Measurements from ENCODE around the gene HSP90AA1.
"Not testable (repeated sequence)": the region's sequence is repeated elsewhere in the genome, so short reads cannot be mapped to it uniquely, and the experiment has no call there.

Gene HSP90AA1

GRCh38 chr14:102116361-102117180, 29.7 kb upstream of the HSP90AA1 start:
- H3K4me3 ChIP-seq (ENCODE audit: low read depth, low read length) = no peak overlapping the region
- H3K9ac ChIP-seq (ENCODE audit: low read depth, low read length) = no peak overlapping the region

GRCh38 chr14:102111101-102111500, 24.3 kb upstream of the HSP90AA1 start:
- H3K36me3 ChIP-seq (ENCODE audit: control insufficient read depth, insufficient read depth, low read length) = no peaks in the 10 kb centered on the region
- H3K9me3 ChIP-seq (ENCODE audit: control insufficient read depth, insufficient read depth, low read length) = no peaks in the 10 kb centered on the region
- no peak overlapping the region for H3K9ac ChIP-seq (ENCODE audit: low read depth, low read length)
- H3K27me3 ChIP-seq (ENCODE audit: control insufficient read depth, insufficient read depth, low read length) = no peaks in the 10 kb centered on the region
- H3K4me3 ChIP-seq (ENCODE audit: low read depth, low read length) = no peak overlapping the region
- no peaks in the 10 kb centered on the region for H3K4me1 ChIP-seq (ENCODE audit: control insufficient read depth, insufficient read depth, low read length)

More at GRCh38 chr14:102116361-102117180, 29.7 kb upstream of the HSP90AA1 start:
- no peaks in the 10 kb centered on the region for H3K4me1 ChIP-seq (ENCODE audit: control insufficient read depth, insufficient read depth, low read length)
- H3K36me3 ChIP-seq (ENCODE audit: control insufficient read depth, insufficient read depth, low read length) = no peaks in the 10 kb centered on the region
- H3K9me3 ChIP-seq (ENCODE audit: control insufficient read depth, insufficient read depth, low read length) = no peaks in the 10 kb centered on the region
- H3K27me3 ChIP-seq (ENCODE audit: control insufficient read depth, insufficient read depth, low read length) = no peaks in the 10 kb centered on the region

- not testable (repeated sequence) for H3K27me3 ChIP-seq (ENCODE audit: control insufficient read depth, insufficient read depth, low read length)
Measured at GRCh38 chr14:102109332-102109731, 22.5 kb upstream of the HSP90AA1 start.

GRCh38 chr14:102105369-102105768, 18.5 kb upstream of the HSP90AA1 start:
- no peak overlapping the region for H3K4me3 ChIP-seq (ENCODE audit: low read depth, low read length)
- no peaks in the 10 kb centered on the region for H3K36me3 ChIP-seq (ENCODE audit: control insufficient read depth, insufficient read depth, low read length)
- H3K9ac ChIP-seq (ENCODE audit: low read depth, low read length) = no peak overlapping the region
- H3K27me3 ChIP-seq (ENCODE audit: control insufficient read depth, insufficient read depth, low read length) = no peaks in the 10 kb centered on the region
- H3K9me3 ChIP-seq (ENCODE audit: control insufficient read depth, insufficient read depth, low read length) = no peaks in the 10 kb centered on the region
- H3K4me1 ChIP-seq (ENCODE audit: control insufficient read depth, insufficient read depth, low read length) = no peaks in the 10 kb centered on the region

More at GRCh38 chr14:102109332-102109731, 22.5 kb upstream of the HSP90AA1 start:
- not testable (repeated sequence) for H3K9ac ChIP-seq (ENCODE audit: low read depth, low read length); H3K4me1 ChIP-seq (ENCODE audit: control insufficient read depth, insufficient read depth, low read length); H3K9me3 ChIP-seq (ENCODE audit: control insufficient read depth, insufficient read depth, low read length); H3K36me3 ChIP-seq (ENCODE audit: control insufficient read depth, insufficient read depth, low read length); H3K4me3 ChIP-seq (ENCODE audit: low read depth, low read length)

GRCh38 chr14:102103062-102103695, 16.3 kb upstream of the HSP90AA1 start:
- Histone ChIP-seq H3K4me1 (ENCODE audit: control insufficient read depth, insufficient read depth, low read length) (no peaks in the 10 kb centered on the region), H3K9me3 (ENCODE audit: control insufficient read depth, insufficient read depth, low read length) (no peaks in the 10 kb centered on the region), H3K4me3 (ENCODE audit: low read depth, low read length) (no peak overlapping the region), H3K27me3 (ENCODE audit: control insufficient read depth, insufficient read depth, low read length) (no peaks in the 10 kb centered on the region), H3K9ac (ENCODE audit: low read depth, low read length) (no peak overlapping the region), H3K36me3 (ENCODE audit: control insufficient read depth, insufficient read depth, low read length) (no peaks in the 10 kb centered on the region)

- Histone ChIP-seq H3K36me3 (ENCODE audit: control insufficient read depth, insufficient read depth, low read length) (no peaks in the 10 kb centered on the region), H3K27me3 (ENCODE audit: control insufficient read depth, insufficient read depth, low read length) (no peaks in the 10 kb centered on the region), H3K9me3 (ENCODE audit: control insufficient read depth, insufficient read depth, low read length) (no peaks in the 10 kb centered on the region), H3K9ac (ENCODE audit: low read depth, low read length) (no peak overlapping the region), H3K4me1 (ENCODE audit: control insufficient read depth, insufficient read depth, low read length) (peaks cover 10% of the 10 kb centered on the region), H3K4me3 (ENCODE audit: low read depth, low read length) (no peak overlapping the region)
Measured at GRCh38 chr14:102097441-102098135, 10.7 kb upstream of the HSP90AA1 start.

GRCh38 chr14:102096569-102097188, 9.8 kb upstream of the HSP90AA1 start:
- Histone ChIP-seq H3K9me3 (ENCODE audit: control insufficient read depth, insufficient read depth, low read length) (no peaks in the 10 kb centered on the region), H3K9ac (ENCODE audit: low read depth, low read length) (no peak overlapping the region), H3K4me1 (ENCODE audit: control insufficient read depth, insufficient read depth, low read length) (peaks cover 10% of the 10 kb centered on the region), H3K27me3 (ENCODE audit: control insufficient read depth, insufficient read depth, low read length) (no peaks in the 10 kb centered on the region), H3K4me3 (ENCODE audit: low read depth, low read length) (peak overlapping the region; percentile 9), H3K36me3 (ENCODE audit: control insufficient read depth, insufficient read depth, low read length) (no peaks in the 10 kb centered on the region)

- peaks cover 10% of the 10 kb centered on the region for H3K4me1 ChIP-seq (ENCODE audit: control insufficient read depth, insufficient read depth, low read length)
- peak overlapping the region; percentile 9 for H3K4me3 ChIP-seq (ENCODE audit: low read depth, low read length)
Measured at GRCh38 chr14:102095871-102096568, 9.2 kb upstream of the HSP90AA1 start.

GRCh38 chr14:102095231-102095870, 8.5 kb upstream of the HSP90AA1 start:
- no peak overlapping the region for H3K9ac ChIP-seq (ENCODE audit: low read depth, low read length)
- H3K4me3 ChIP-seq (ENCODE audit: low read depth, low read length) = no peak overlapping the region
- no peaks in the 10 kb centered on the region for H3K36me3 ChIP-seq (ENCODE audit: control insufficient read depth, insufficient read depth, low read length)
- no peaks in the 10 kb centered on the region for H3K9me3 ChIP-seq (ENCODE audit: control insufficient read depth, insufficient read depth, low read length)
- peaks cover 10% of the 10 kb centered on the region for H3K4me1 ChIP-seq (ENCODE audit: control insufficient read depth, insufficient read depth, low read length)
- H3K27me3 ChIP-seq (ENCODE audit: control insufficient read depth, insufficient read depth, low read length) = no peaks in the 10 kb centered on the region

More at GRCh38 chr14:102095871-102096568, 9.2 kb upstream of the HSP90AA1 start:
- H3K36me3 ChIP-seq (ENCODE audit: control insufficient read depth, insufficient read depth, low read length) = no peaks in the 10 kb centered on the region
- no peaks in the 10 kb centered on the region for H3K9me3 ChIP-seq (ENCODE audit: control insufficient read depth, insufficient read depth, low read length)
- H3K27me3 ChIP-seq (ENCODE audit: control insufficient read depth, insufficient read depth, low read length) = no peaks in the 10 kb centered on the region
- no peak overlapping the region for H3K9ac ChIP-seq (ENCODE audit: low read depth, low read length)

GRCh38 chr14:102094101-102094500, 7.3 kb upstream of the HSP90AA1 start:
- Histone ChIP-seq H3K4me3 (ENCODE audit: low read depth, low read length) (no peak overlapping the region), H3K9me3 (ENCODE audit: control insufficient read depth, insufficient read depth, low read length) (no peaks in the 10 kb centered on the region), H3K36me3 (ENCODE audit: control insufficient read depth, insufficient read depth, low read length) (no peaks in the 10 kb centered on the region), H3K9ac (ENCODE audit: low read depth, low read length) (no peak overlapping the region), H3K4me1 (ENCODE audit: control insufficient read depth, insufficient read depth, low read length) (peaks cover 10% of the 10 kb centered on the region), H3K27me3 (ENCODE audit: control insufficient read depth, insufficient read depth, low read length) (no peaks in the 10 kb centered on the region)

- no peaks in the 10 kb centered on the region for H3K36me3 ChIP-seq (ENCODE audit: control insufficient read depth, insufficient read depth, low read length)
- no peak overlapping the region for H3K4me3 ChIP-seq (ENCODE audit: low read depth, low read length)
- peaks cover 12% of the 10 kb centered on the region for H3K4me1 ChIP-seq (ENCODE audit: control insufficient read depth, insufficient read depth, low read length)
- no peaks in the 10 kb centered on the region for H3K27me3 ChIP-seq (ENCODE audit: control insufficient read depth, insufficient read depth, low read length)
- H3K9ac ChIP-seq (ENCODE audit: low read depth, low read length) = no peak overlapping the region
- no peaks in the 10 kb centered on the region for H3K9me3 ChIP-seq (ENCODE audit: control insufficient read depth, insufficient read depth, low read length)
Measured at GRCh38 chr14:102092806-102093205, 6.0 kb upstream of the HSP90AA1 start.
